ENCODE measurements around the gene PSMG3. TPM values are rescaled to one million over a fixed set of nuclear protein-coding genes. Genes with fewer than 3 reads are reported as not detected.
A peak's percentile ranks its signal among the peaks of the same experiment; 100 is the strongest.

Gene PSMG3
- total RNA-seq, 1 experiment from 2014 or later, result 63.0 TPM

DNA sequence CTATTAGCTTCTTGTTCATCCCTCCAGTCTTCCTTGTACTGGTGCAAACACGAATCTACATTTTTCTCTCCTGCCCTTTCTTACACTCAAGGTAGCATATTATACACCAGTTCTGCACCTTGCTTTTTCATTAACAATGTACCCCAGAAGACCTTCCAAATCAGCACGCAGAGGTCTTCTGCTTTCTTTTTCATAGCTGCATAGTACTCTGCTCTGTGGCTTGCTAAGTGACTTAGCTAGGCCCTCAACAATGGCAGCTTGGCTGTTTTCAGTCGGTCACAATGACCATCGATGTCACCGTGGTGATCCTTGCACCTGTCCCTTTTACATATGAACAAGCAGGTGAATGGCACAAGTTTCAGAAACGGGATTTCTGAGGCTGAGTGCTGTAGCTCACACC, 44.4 kb downstream of the PSMG3 start:
- H3K4me1 Mint-ChIP-seq, result peaks cover 8 to 22% of the 10 kb centered on the region in 2 experiments
- WGBS (ENCODE audit: extremely low coverage, insufficient read length, low lambda C conversion rate), result no CpG with 5 or more reads among the region's 6 CpGs
- Histone ChIP-seq H4K5ac (ENCODE audit: insufficient read length, low read depth, low read length) (no peak overlapping the region), H2BK5ac (ENCODE audit: insufficient read length, low read length) (no peak overlapping the region), H3K79me2 (ENCODE audit: insufficient read depth, low read length) (no peaks in the 10 kb centered on the region), H2AK5ac (ENCODE audit: insufficient read length, low read length) (no peak overlapping the region), H3K56ac (ENCODE audit: insufficient read length, low read depth, low read length) (no peak overlapping the region), H2BK20ac (ENCODE audit: low read depth, low read length, poor library complexity, severe bottlenecking) (no peak overlapping the region), H4K8ac (replicated peaks; ENCODE audit: insufficient read length, low read depth, low read length) (no peak overlapping the region), H3K14ac (ENCODE audit: insufficient read depth, low read length) (no peak overlapping the region), H3T11ph (ENCODE audit: low read length) (no peak overlapping the region), H3K23me2 (ENCODE audit: insufficient read length, low read depth, low read length, poor library complexity, severe bottlenecking) (no peaks in the 10 kb centered on the region), H2AFZ (ENCODE audit: low read length) (no peak overlapping the region), H3K4me2 (ENCODE audit: insufficient read depth, insufficient read length, low read length) (no peak overlapping the region), H4K20me1 (ENCODE audit: control insufficient read depth, insufficient read depth, insufficient read length) (no peaks in the 10 kb centered on the region), H3K4ac (ENCODE audit: low read depth, low read length) (no peak overlapping the region), H3K27ac (ENCODE audit: insufficient read length, low read depth, low read length) (no peak overlapping the region), H3K4me1 (ENCODE audit: insufficient read depth, low read length) (no peaks in the 10 kb centered on the region), H3K23ac (ENCODE audit: insufficient read length, low read depth, low read length) (no peak overlapping the region), H4K91ac (ENCODE audit: insufficient read length, low read depth, low read length) (no peak overlapping the region), H2BK15ac (ENCODE audit: low read depth, low read length) (no peak overlapping the region), H2BK12ac (ENCODE audit: insufficient read length, low read depth, low read length) (no peak overlapping the region), H3K9ac (ENCODE audit: extremely low read depth, insufficient read length, low read length) (no peak overlapping the region), H3K27me3 (ENCODE audit: insufficient read depth, low read length) (no peaks in the 10 kb centered on the region), H3K79me1 (ENCODE audit: insufficient read depth, low read depth, low read length, poor library complexity, severe bottlenecking) (no peaks in the 10 kb centered on the region), H3K9me3 (ENCODE audit: control insufficient read depth, low read depth, low read length) (no peaks in the 10 kb centered on the region), H3K18ac (ENCODE audit: insufficient read length, low read depth, low read length) (no peak overlapping the region), H2BK120ac (ENCODE audit: low read depth, low read length, poor library complexity, severe bottlenecking) (no peak overlapping the region)
- no peak for TF ChIP-seq CTCF (conservative IDR thresholded peaks at IDR 0.05)
- H3K27ac Mint-ChIP-seq, result 0 out of 7 replicates have a peak overlapping the region, but pooled peaks of 1 of the 3 experiments have one; percentile 19
- H3K27me3 Mint-ChIP-seq (ENCODE audit: low read depth), result peaks cover 2% of the 10 kb centered on the region
- H3K4me3 Mint-ChIP-seq, result no peak overlapping the region
- no peaks in the 10 kb centered on the region for H3K9me3 Mint-ChIP-seq
- no peaks in the 10 kb centered on the region for H3K36me3 Mint-ChIP-seq (ENCODE audit: insufficient read depth in 1 of 3, low read depth in 3 of 3)
- no peak for DNase-seq

All from H9 (cell line).